K562 (cell line): ENCODE data around the gene HPX.

Experiments
- DPF2 ChIP-seq: fragments of 450-650 bp; IDR thresholded peaks from 2 replicates; pipeline ENCODE4 v1.6.1; 2016
- POLR2A ChIP-seq: fragments of 450-650 bp; conservative IDR thresholded peaks from 2 replicates; pipeline ENCODE4 v1.6.1; 2016
- SREBF1 ChIP-seq: fragments of 150-350 bp; IDR thresholded peaks from 2 replicates; pipeline ENCODE4 v1.6.1; 2014; ENCODE audit warnings: antibody characterized with exemption, low read depth, low read length, borderline replicate concordance
- TAF1 ChIP-seq: IDR thresholded peaks from 2 replicates; pipeline ENCODE4 v1.6.1; 2011; ENCODE audit warnings: mild to moderate bottlenecking, low read length, moderate library complexity; ENCODE audit not compliant: insufficient read depth, control insufficient read depth, severe bottlenecking; ENCODE audit errors: extremely low read depth
- TF ChIP-seq, protein P1 (sequence below): sonication (generic); formaldehyde crosslinking; IDR thresholded peaks from 2 replicates; pipeline ENCODE4 v1.8.1; 2023; ENCODE audit warnings: mild to moderate bottlenecking, missing genetic modification reagents
- TF ChIP-seq, protein P2 (sequence below): sonication (generic); formaldehyde crosslinking; IDR thresholded peaks from 2 replicates; pipeline ENCODE4 v1.8.1; 2022; ENCODE audit warnings: missing genetic modification reagents

- TF ChIP-seq TAF1, result no peak
- TF ChIP-seq SREBF1, result no peak
- TF ChIP-seq, protein P1, sequence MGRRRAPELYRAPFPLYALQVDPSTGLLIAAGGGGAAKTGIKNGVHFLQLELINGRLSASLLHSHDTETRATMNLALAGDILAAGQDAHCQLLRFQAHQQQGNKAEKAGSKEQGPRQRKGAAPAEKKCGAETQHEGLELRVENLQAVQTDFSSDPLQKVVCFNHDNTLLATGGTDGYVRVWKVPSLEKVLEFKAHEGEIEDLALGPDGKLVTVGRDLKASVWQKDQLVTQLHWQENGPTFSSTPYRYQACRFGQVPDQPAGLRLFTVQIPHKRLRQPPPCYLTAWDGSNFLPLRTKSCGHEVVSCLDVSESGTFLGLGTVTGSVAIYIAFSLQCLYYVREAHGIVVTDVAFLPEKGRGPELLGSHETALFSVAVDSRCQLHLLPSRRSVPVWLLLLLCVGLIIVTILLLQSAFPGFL (CRISPR knock-in tag), result no peak
- no peak for TF ChIP-seq DPF2
- TF ChIP-seq POLR2A, result no peak
- TF ChIP-seq, protein P2, sequence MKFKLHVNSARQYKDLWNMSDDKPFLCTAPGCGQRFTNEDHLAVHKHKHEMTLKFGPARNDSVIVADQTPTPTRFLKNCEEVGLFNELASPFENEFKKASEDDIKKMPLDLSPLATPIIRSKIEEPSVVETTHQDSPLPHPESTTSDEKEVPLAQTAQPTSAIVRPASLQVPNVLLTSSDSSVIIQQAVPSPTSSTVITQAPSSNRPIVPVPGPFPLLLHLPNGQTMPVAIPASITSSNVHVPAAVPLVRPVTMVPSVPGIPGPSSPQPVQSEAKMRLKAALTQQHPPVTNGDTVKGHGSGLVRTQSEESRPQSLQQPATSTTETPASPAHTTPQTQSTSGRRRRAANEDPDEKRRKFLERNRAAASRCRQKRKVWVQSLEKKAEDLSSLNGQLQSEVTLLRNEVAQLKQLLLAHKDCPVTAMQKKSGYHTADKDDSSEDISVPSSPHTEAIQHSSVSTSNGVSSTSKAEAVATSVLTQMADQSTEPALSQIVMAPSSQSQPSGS (CRISPR knock-in tag), result no peak
Measured at GRCh38 chr11:6440906-6441358, at the start of gene HPX.
